Endothelial cell of hepatic sinusoid (primary cell): ENCODE results near the gene TNNT3.
"Not testable (repeated sequence)": the region's sequence is repeated elsewhere in the genome, so short reads cannot be mapped to it uniquely, and the experiment has no call there.

Experiments
- in situ Hi-C: cut with HindIII; loops from 2 replicates; pipeline ENCODE4 v1.10.0; 2017; ENCODE audit warnings: low sequenced_read_pairs

The TNNT3 gene

GRCh38 chr11:1880746-1881441 is 38.6 kb upstream of the TNNT3 start:
- in situ Hi-C loops, result no loop called here

GRCh38 chr11:1881442-1882264 is 37.9 kb upstream of the TNNT3 start:
- in situ Hi-C loops, result no loop called here

- in situ Hi-C loops, result no loop called here
Observed at GRCh38 chr11:1882265-1883238, 37.0 kb upstream of the TNNT3 start.

GRCh38 chr11:1883346-1884302 is 35.9 kb upstream of the TNNT3 start:
- in situ Hi-C loops, result no loop called here

- in situ Hi-C loops, result no loop called here
Observed at GRCh38 chr11:1884303-1884700, 35.2 kb upstream of the TNNT3 start.

- in situ Hi-C loops, result not testable (repeated sequence)
Observed at GRCh38 chr11:1886551-1886950, 33.0 kb upstream of the TNNT3 start.

GRCh38 chr11:1887451-1888346 is 31.8 kb upstream of the TNNT3 start:
- in situ Hi-C loops, result no loop called here

- in situ Hi-C loops, result no loop called here
Observed at GRCh38 chr11:1888347-1888753, 31.2 kb upstream of the TNNT3 start.

- in situ Hi-C loops, result no loop called here
Observed at GRCh38 chr11:1888811-1889210, 30.7 kb upstream of the TNNT3 start.

GRCh38 chr11:1889224-1889930 is 30.1 kb upstream of the TNNT3 start:
- in situ Hi-C loops, result no loop called here

- in situ Hi-C loops, result no loop called here
Observed at GRCh38 chr11:1889941-1890855, 29.3 kb upstream of the TNNT3 start.

- in situ Hi-C loops, result no loop called here
Observed at GRCh38 chr11:1890856-1891830, 28.4 kb upstream of the TNNT3 start.

- in situ Hi-C loops, result no loop called here
Observed at GRCh38 chr11:1891831-1892115, 27.7 kb upstream of the TNNT3 start, which contains the start of gene PRR33. TSS of gene PRR33 (minus strand) at chr11:1891895. CDS start at chr11:1890584, 1,311 bp downstream.

- in situ Hi-C loops, result no loop called here
Observed at GRCh38 chr11:1892116-1892515, 27.4 kb upstream of the TNNT3 start.

GRCh38 chr11:1892558-1892957 is 26.9 kb upstream of the TNNT3 start:
- in situ Hi-C loops, result no loop called here
